ENCODE results near the gene SMAD2.

The SMAD2 gene

GRCh38 chr18:47898055-47898454, 32.4 kb downstream of the SMAD2 start:
- Histone ChIP-seq H3K4me3 (ENCODE audit: low read length, poor library complexity, severe bottlenecking) (no peak overlapping the region), H3K4me2 (ENCODE audit: low read depth, low read length, poor library complexity, severe bottlenecking) (no peak overlapping the region), H3F3A (ENCODE audit: low read depth) (0 out of 2 replicates have a peak, but pooled peaks cover 3% of the 10 kb centered on the region), H3K27me3 (ENCODE audit: insufficient read depth, low read length, poor library complexity, severe bottlenecking) (no peaks in the 10 kb centered on the region), H3K9ac (ENCODE audit: low read depth, low read length, poor library complexity, severe bottlenecking) (no peak overlapping the region), H2AFZ (ENCODE audit: low read length) (no peak overlapping the region), H3K79me2 (ENCODE audit: insufficient read depth, low read length) (peaks cover 99% of the 10 kb centered on the region), H3K36me3 (ENCODE audit: insufficient read depth, low read length) (peaks cover 44% of the 10 kb centered on the region), H3K4me1 (ENCODE audit: insufficient read depth, low read length, poor library complexity, severe bottlenecking) (peaks cover 32% of the 10 kb centered on the region), H3K9me3 (ENCODE audit: insufficient read depth, low read depth, low read length) (peaks cover 1% of the 10 kb centered on the region; the same call in 1 of the 2 replicates), H4K20me1 (ENCODE audit: insufficient read depth, low read length, poor library complexity, severe bottlenecking) (peaks cover 90% of the 10 kb centered on the region), H3K9me2 (replicated peaks; ENCODE audit: low read depth, low read length) (no peaks in the 10 kb centered on the region)
- TF ChIP-seq EZH2phosphoT487 (IDR thresholded peaks at IDR 0.05; ENCODE audit: borderline replicate concordance) = no peak
- no peak for TF ChIP-seq CTCF (conservative IDR thresholded peaks at IDR 0.05; ENCODE audit: low read length)

DNA sequence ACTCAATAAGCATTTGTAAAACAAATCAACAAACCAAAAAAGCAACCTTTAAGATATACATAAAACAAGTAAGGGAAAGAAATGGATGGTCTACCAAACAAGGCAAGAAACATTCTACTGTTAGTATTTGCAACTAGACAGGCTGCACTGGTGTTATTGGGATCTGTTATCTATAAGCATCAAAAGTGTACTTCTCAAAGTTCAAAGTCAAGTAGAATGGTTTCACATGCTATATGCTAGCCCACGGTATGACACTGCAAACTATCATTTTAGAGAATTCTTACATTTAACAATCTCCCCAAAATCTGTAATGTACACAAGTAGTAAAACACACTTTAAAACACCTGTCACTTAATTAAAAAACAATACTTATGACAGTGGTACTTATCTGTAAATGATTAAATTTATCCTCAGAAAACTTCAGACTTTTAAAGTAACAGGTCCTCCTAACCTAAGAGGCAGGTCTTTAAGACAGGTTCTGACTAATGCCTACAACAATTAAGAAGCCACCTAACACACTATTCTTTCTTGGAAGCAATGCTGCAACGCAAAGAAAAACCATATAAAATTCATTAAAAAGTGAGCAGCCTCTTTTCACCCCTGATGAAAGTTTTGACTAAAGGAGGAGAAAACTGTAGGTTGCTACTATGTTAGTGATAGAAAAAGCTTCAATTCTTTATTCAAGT, 34.8 kb downstream of the SMAD2 start:
- H3K9me3 ChIP-seq (ENCODE audit: insufficient read depth, low read depth, low read length) = no peaks in the 10 kb centered on the region
- H3K9ac ChIP-seq (ENCODE audit: low read depth, low read length, poor library complexity, severe bottlenecking) = no peak overlapping the region
- H3K9me2 ChIP-seq (replicated peaks; ENCODE audit: low read depth, low read length) = no peaks in the 10 kb centered on the region
- no peak overlapping the region for H2AFZ ChIP-seq (ENCODE audit: low read length)
- peaks cover 10% of the 10 kb centered on the region for H3K4me1 ChIP-seq (ENCODE audit: insufficient read depth, low read length, poor library complexity, severe bottlenecking)
- TF ChIP-seq CTCF (conservative IDR thresholded peaks at IDR 0.05; ENCODE audit: low read length) = no peak
- H3K4me3 ChIP-seq (ENCODE audit: low read length, poor library complexity, severe bottlenecking) = no peak overlapping the region
- H3K27me3 ChIP-seq (ENCODE audit: insufficient read depth, low read length, poor library complexity, severe bottlenecking) = no peaks in the 10 kb centered on the region
- peaks cover 89% of the 10 kb centered on the region for H3K79me2 ChIP-seq (ENCODE audit: insufficient read depth, low read length)
- H3K36me3 ChIP-seq (ENCODE audit: insufficient read depth, low read length) = peaks cover 48% of the 10 kb centered on the region
- no peak overlapping the region for H3K4me2 ChIP-seq (ENCODE audit: low read depth, low read length, poor library complexity, severe bottlenecking)
- H3F3A ChIP-seq (ENCODE audit: low read depth) = no peaks in the 10 kb centered on the region
- peaks cover 80% of the 10 kb centered on the region for H4K20me1 ChIP-seq (ENCODE audit: insufficient read depth, low read length, poor library complexity, severe bottlenecking)

DNA sequence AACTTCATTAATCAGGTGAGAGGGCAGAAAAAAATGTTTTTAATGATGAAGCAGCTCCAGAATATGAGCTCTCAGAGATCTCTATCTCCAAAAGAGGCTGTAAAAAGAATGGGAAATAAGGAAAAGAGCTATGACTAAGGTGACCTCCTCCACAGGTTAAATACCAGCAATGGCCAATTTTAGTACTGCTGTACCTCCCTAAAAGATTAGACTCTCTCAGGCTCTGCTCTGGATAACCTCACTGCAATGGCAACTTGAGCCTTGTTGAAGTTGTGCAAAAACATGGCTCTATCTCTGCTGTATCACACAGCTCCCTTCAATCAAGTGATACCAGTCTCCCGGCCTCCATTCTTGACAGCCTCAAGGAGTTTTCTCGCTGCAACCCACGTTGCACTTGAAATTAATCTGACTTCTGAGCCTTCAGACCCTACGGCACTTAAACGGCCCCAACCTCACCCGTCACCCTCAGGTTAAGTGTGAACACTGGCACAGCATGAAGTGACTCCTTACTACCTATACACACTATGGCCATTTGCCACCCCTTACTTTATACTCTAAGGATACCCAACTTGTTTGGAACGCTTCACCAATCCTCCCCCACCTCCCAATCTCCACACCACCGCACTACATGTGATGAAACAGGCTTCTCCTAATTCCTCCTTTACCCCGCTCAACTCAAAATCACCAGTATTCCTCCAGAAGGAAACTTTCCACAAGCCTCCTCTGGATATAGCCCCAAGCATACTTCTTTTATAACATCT, 36.3 kb downstream of the SMAD2 start:
- peaks cover 10% of the 10 kb centered on the region for H3K4me1 ChIP-seq (ENCODE audit: insufficient read depth, low read length, poor library complexity, severe bottlenecking)
- H3K27me3 ChIP-seq (ENCODE audit: insufficient read depth, low read length, poor library complexity, severe bottlenecking) = no peaks in the 10 kb centered on the region
- H3K79me2 ChIP-seq (ENCODE audit: insufficient read depth, low read length) = peaks cover 81% of the 10 kb centered on the region
- H3K9ac ChIP-seq (ENCODE audit: low read depth, low read length, poor library complexity, severe bottlenecking) = no peak overlapping the region
- H3K4me2 ChIP-seq (ENCODE audit: low read depth, low read length, poor library complexity, severe bottlenecking) = no peak overlapping the region
- peaks cover 64% of the 10 kb centered on the region for H4K20me1 ChIP-seq (ENCODE audit: insufficient read depth, low read length, poor library complexity, severe bottlenecking)
- no peak overlapping the region for H2AFZ ChIP-seq (ENCODE audit: low read length)
- TF ChIP-seq CTCF (conservative IDR thresholded peaks at IDR 0.05; ENCODE audit: low read length) = no peak
- TF ChIP-seq EZH2phosphoT487 (IDR thresholded peaks at IDR 0.05; ENCODE audit: borderline replicate concordance) = no peak
- H3K9me2 ChIP-seq (replicated peaks; ENCODE audit: low read depth, low read length) = no peaks in the 10 kb centered on the region
- no peak overlapping the region for H3K4me3 ChIP-seq (ENCODE audit: low read length, poor library complexity, severe bottlenecking)
- no peaks in the 10 kb centered on the region for H3K9me3 ChIP-seq (ENCODE audit: insufficient read depth, low read depth, low read length)
- H3F3A ChIP-seq (ENCODE audit: low read depth) = no peaks in the 10 kb centered on the region
- peaks cover 54% of the 10 kb centered on the region; the same call in 1 of the 2 replicates for H3K36me3 ChIP-seq (ENCODE audit: insufficient read depth, low read length)

Measured in Loucy (cell line).